ENCODE results near the gene SLC39A1.

SLC39A1 gene

GRCh38 chr1:153937331-153937730 lies 26.0 kb downstream of the SLC39A1 start:
- no peak for TF ChIP-seq CTCF (IDR thresholded peaks at IDR 0.05; ENCODE audit: control insufficient read depth, insufficient read depth, low read depth, low read length, missing control alignments)
- H3K4me3 ChIP-seq (ENCODE audit: control insufficient read depth, low read depth, low read length): no peak overlapping the region
- DNase-seq (ENCODE audit: low read depth): no peak

GRCh38 chr1:153936011-153936802 lies 27.1 kb downstream of the SLC39A1 start:
- TF ChIP-seq CTCF (IDR thresholded peaks at IDR 0.05; ENCODE audit: control insufficient read depth, insufficient read depth, low read depth, low read length, missing control alignments): no peak
- no peak for DNase-seq (ENCODE audit: low read depth)
- H3K4me3 ChIP-seq (ENCODE audit: control insufficient read depth, low read depth, low read length): no peak overlapping the region

- TF ChIP-seq CTCF (IDR thresholded peaks at IDR 0.05; ENCODE audit: control insufficient read depth, insufficient read depth, low read depth, low read length, missing control alignments): no peak
- no peak for DNase-seq (ENCODE audit: low read depth)
- H3K4me3 ChIP-seq (ENCODE audit: control insufficient read depth, low read depth, low read length): no peak overlapping the region
Observed at GRCh38 chr1:153934746-153935145, 28.6 kb downstream of the SLC39A1 start.

- no peak for DNase-seq (ENCODE audit: low read depth)
- TF ChIP-seq CTCF (IDR thresholded peaks at IDR 0.05; ENCODE audit: control insufficient read depth, insufficient read depth, low read depth, low read length, missing control alignments): no peak
- H3K4me3 ChIP-seq (ENCODE audit: control insufficient read depth, low read depth, low read length): no peak overlapping the region
Observed at GRCh38 chr1:153933955-153934354, 29.4 kb downstream of the SLC39A1 start.

- DNase-seq (ENCODE audit: low read depth): no peak
- no peak for TF ChIP-seq CTCF (IDR thresholded peaks at IDR 0.05; ENCODE audit: control insufficient read depth, insufficient read depth, low read depth, low read length, missing control alignments)
- H3K4me3 ChIP-seq (ENCODE audit: control insufficient read depth, low read depth, low read length): no peak overlapping the region
Observed at GRCh38 chr1:153933430-153933829, 29.9 kb downstream of the SLC39A1 start.

GRCh38 chr1:153932156-153933131 lies 30.9 kb downstream of the SLC39A1 start:
- DNase-seq (ENCODE audit: low read depth): no peak
- no peak overlapping the region for H3K4me3 ChIP-seq (ENCODE audit: control insufficient read depth, low read depth, low read length)
- TF ChIP-seq CTCF (IDR thresholded peaks at IDR 0.05; ENCODE audit: control insufficient read depth, insufficient read depth, low read depth, low read length, missing control alignments): no peak

Measured in AG09309 (cell line).